Memory B cell (primary cell): Measurements from ENCODE around the gene GDF15.
"Not testable (repeated sequence)": the region's sequence is repeated elsewhere in the genome, so short reads cannot be mapped to it uniquely, and the experiment has no call there.

ENCODE experiments used
- ATAC-seq: fragments of 150-1000 bp; cut with Tn5 transposase; 2 replicates; pipeline ENCODE4 v1.10.0; 2021; ENCODE audit warnings: low read depth, mild to moderate bottlenecking, moderate library complexity
- DNase-seq, 2 donors: peaks; one replicate each; pipeline ENCODE4 v3.0.0; 2022; ENCODE audit warnings: low spot score in 2 of 2
- H3K27ac Mint-ChIP-seq: one replicate; pipeline ENCODE4 v1.8.0; 2022; ENCODE audit warnings: mild to moderate bottlenecking, moderate library complexity, mixed read lengths
- H3K27me3 Mint-ChIP-seq: one replicate; pipeline ENCODE4 v1.8.0; 2022; ENCODE audit warnings: mixed read lengths
- H3K36me3 Mint-ChIP-seq: one replicate; pipeline ENCODE4 v1.8.0; 2022; ENCODE audit warnings: mild to moderate bottlenecking, mixed read lengths
- H3K4me1 Mint-ChIP-seq: one replicate; pipeline ENCODE4 v1.8.0; 2022; ENCODE audit warnings: mixed read lengths
- H3K4me3 Mint-ChIP-seq: one replicate; pipeline ENCODE4 v1.8.0; 2022; ENCODE audit warnings: mild to moderate bottlenecking, moderate library complexity, mixed read lengths
- H3K9me3 Mint-ChIP-seq: one replicate; pipeline ENCODE4 v1.8.0; 2022; ENCODE audit warnings: mixed read lengths

Gene GDF15, protein sequence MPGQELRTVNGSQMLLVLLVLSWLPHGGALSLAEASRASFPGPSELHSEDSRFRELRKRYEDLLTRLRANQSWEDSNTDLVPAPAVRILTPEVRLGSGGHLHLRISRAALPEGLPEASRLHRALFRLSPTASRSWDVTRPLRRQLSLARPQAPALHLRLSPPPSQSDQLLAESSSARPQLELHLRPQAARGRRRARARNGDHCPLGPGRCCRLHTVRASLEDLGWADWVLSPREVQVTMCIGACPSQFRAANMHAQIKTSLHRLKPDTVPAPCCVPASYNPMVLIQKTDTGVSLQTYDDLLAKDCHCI

DNA sequence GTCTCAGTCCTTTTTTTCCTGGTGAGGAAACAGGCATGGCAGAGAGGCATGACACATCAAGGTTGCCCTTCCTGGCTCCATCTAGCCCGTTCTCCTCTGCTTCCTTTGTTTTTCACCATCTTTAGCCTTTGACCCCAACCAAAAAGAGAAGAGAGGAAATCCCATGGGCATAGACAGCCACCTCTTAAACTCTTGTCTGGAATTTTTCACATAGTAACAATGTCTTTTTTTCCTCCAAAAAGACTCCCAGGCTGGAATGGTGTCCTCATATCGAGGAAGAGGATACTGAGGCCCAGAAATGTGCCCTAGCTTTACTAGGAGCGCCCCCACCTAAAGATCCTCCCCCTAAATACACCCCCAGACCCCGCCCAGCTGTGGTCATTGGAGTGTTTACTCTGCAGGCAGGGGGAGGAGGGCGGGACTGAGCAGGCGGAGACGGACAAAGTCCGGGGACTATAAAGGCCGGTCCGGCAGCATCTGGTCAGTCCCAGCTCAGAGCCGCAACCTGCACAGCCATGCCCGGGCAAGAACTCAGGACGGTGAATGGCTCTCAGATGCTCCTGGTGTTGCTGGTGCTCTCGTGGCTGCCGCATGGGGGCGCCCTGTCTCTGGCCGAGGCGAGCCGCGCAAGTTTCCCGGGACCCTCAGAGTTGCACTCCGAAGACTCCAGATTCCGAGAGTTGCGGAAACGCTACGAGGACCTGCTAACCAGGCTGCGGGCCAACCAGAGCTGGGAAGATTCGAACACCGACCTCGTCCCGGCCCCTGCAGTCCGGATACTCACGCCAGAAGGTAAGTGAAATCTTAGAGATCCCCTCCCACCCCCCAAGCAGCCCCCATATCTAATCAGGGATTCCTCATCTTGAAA lies at the start of gene GDF15:
Gene GDF15, plus strand, starts transcription at position 484 of the 868 bp plus-strand sequence. Its CDS starts 32 bp downstream, at position 516.
- Mint-ChIP-seq H3K9me3 (no peaks in the 10 kb centered on the region), H3K36me3 (peaks cover 4% of the 10 kb centered on the region), H3K27ac (no peak within 1 kb of the TSS), H3K4me3 (no peak within 1 kb of the TSS), H3K27me3 (peaks cover 9% of the 10 kb centered on the region), H3K4me1 (peaks cover 2% of the 10 kb centered on the region)
- DNase-seq (peak; percentile 28 to 42), ATAC-seq (no peak)

DNA sequence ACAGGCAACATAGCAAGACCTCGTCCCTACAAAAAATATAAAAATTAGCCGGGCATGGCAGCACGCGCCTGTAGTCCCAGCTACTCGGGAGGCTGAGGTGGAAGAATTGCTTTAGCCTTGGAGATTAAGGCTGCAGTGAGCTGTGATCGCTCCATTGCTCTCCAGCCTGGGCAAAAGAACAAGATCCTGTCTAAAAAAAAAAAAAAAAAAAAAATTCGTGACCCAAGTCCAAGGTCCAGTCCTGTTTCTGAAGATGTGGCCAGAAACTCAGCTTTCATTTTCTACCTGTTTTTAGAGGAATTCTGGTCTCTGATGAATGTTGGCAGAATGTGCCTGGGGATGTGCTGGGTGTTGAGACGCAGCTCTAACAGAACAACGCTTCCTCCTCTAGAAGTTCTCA lies 47.4 kb upstream of the GDF15 start:
- ATAC-seq: no peak
- DNase-seq: no peak
- peaks cover 1% of the 10 kb centered on the region for H3K27me3 Mint-ChIP-seq
- peaks cover 7% of the 10 kb centered on the region for H3K4me1 Mint-ChIP-seq
- H3K27ac Mint-ChIP-seq: no peak overlapping the region
- H3K4me3 Mint-ChIP-seq: no peak overlapping the region
- peaks cover 2% of the 10 kb centered on the region for H3K36me3 Mint-ChIP-seq
- no peaks in the 10 kb centered on the region for H3K9me3 Mint-ChIP-seq

DNA sequence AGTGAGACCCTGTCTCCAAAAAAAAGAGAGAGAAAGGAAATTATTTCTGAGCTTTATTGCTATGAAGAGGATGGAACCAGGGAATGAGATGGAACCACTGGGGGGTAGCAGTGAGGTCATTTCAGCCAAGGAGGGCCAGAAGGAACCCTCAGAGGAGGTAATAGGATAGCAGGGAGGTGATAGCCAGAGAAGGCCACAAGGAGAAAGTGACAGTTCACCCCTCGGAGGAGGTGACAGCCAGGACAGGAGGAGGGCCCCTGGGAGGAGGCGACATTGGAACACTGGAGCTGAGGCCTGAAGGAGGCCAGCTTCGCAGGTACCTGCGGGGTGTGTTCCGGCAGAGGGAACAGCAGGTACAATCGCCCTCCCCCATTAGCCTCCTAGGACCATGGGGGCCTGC lies 46.2 kb upstream of the GDF15 start:
- peak; percentile 7 for ATAC-seq
- H3K36me3 Mint-ChIP-seq: peaks cover 4% of the 10 kb centered on the region

DNA sequence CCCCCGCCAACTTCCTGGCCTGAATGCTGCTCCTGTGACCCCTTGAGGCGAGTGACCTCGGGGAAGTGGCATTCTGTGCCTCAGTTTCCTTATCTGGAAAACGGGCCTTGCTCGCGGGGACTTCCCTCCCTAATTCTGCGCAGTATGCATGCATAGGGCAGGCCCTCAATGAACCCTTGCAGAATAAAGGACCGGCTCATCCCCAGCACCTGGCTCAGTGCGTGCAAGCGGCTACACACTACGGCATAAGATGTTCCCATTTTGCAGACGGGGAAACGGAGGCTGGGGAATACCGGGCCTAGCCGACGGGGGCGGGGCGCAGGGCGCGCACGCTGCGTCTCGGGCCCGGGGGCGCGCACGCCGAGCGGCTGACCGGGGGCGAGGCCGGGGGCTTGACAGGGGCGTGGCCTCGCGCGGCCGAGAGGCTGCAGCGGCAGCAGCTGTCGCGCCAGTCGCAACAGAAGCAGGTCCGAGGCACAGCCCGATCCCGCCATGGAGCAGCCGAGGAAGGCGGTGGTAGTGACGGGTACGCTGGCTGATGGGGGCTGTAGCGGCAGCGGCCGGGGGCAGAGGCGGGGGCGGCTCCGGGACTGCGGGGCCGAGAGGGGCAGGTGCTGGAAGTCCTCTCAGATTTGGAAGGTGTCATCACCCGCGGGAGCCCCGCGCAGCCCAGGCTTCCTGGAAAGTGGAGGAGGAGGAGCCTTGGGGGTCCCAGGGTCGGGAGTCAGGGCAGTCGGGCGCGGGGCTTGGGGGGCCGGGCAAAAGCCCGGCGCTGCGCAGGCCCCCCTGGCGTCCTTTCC lies 45.6 kb upstream of the GDF15 start, which contains the start of gene PGPEP1:
Gene PGPEP1, plus strand, starts transcription at position 409 of the 800 bp plus-strand sequence. Its CDS starts 84 bp downstream, at position 493.
- Mint-ChIP-seq H3K4me3 (peak within 1 kb of the TSS; percentile 88), H3K4me1 (peaks cover 7% of the 10 kb centered on the region), H3K27me3 (peaks cover 1% of the 10 kb centered on the region), H3K36me3 (peaks cover 6% of the 10 kb centered on the region), H3K9me3 (no peaks in the 10 kb centered on the region), H3K27ac (peak within 1 kb of the TSS; percentile 28)
- ATAC-seq: peak; percentile 76
- DNase-seq: peak; percentile 55 to 78

More for the DNA sequence above, 46.2 kb upstream of the GDF15 start:
- peaks cover 7% of the 10 kb centered on the region for H3K4me1 Mint-ChIP-seq
- peak overlapping the region; percentile 88 for H3K4me3 Mint-ChIP-seq
- peak overlapping the region; percentile 2 for H3K27ac Mint-ChIP-seq
- peaks cover 1% of the 10 kb centered on the region for H3K27me3 Mint-ChIP-seq
- no peak for DNase-seq
- H3K9me3 Mint-ChIP-seq: no peaks in the 10 kb centered on the region

DNA sequence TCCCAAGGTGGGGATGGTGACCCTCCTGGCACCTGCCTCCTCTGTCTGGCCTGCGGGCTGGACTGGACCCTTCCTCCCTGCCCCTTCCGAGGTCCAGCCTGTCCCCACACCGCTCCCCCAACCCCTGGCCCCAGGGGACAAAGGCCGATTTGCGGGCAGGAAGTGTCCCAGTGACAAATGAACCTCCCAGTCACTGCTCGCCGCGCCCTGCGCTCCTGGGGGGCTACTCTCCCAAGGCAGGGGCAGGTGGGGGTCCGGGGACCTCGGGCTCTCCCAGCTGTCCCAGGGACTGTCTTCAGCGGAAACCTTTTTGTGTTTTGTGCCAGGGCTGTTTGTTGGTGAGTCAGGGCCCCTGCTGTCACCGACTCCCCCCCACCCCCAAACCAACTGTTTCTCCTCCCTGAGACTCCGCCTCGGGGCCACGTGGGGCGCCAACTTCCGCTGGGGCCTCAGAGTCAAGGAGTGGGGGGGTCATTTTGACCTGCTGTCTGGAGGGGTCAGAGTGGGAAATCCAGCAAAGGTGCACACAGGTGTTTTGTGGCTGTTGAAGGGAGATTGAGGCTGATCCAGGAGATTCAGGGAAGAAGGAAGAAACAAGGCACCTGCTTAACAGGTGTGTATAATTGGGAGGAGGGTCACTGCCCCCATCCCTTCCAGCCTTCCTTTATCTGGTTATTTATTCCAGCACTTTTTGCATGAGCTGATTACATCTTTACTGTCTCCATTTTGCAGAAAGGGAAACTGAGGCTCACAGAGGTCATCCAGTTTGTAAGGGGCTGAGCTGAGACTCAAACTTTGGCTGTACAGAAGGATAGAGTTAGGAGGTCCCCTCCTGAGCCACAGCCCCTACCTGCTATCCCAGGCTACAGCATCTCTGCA lies 44.7 kb upstream of the GDF15 start:
- H3K4me1 Mint-ChIP-seq: peaks cover 7% of the 10 kb centered on the region
- peaks cover 8% of the 10 kb centered on the region for H3K36me3 Mint-ChIP-seq
- peaks cover 1% of the 10 kb centered on the region for H3K27me3 Mint-ChIP-seq
- H3K9me3 Mint-ChIP-seq: no peaks in the 10 kb centered on the region
- peak overlapping the region; percentile 88 for H3K4me3 Mint-ChIP-seq
- peak in 1 of 2 donors; percentile 37 for DNase-seq
- ATAC-seq: peak; percentile 64
- H3K27ac Mint-ChIP-seq: peak overlapping the region; percentile 10

DNA sequence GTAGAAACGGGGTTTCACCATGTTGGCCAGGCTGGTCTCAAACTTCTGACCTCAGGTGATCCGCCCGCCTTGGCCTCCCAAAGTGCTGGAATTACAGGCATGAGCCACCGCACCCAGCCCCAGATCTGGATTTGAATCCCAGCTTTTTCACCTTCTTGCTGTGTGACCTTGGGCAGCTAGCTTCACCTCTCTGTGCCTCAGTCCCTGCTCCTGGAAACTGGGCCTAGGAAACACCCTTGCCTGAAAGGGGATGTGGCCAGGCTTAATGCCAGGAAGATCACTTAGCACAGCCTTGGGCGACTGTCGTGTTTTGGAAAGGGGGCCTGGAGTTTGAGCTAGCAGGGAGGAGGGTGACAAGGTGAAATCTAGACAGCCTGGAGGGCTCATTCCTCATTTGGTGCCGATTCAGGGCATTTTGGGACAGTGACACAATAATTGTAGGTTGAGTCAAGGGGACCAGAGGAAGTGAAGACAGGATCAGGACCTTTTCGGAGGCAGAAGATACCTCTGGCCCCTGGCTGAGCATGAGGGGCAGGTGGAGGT lies 43.8 kb upstream of the GDF15 start:
- Mint-ChIP-seq H3K27ac (no peak overlapping the region), H3K4me3 (peak overlapping the region; percentile 14), H3K36me3 (peaks cover 13% of the 10 kb centered on the region), H3K9me3 (no peaks in the 10 kb centered on the region), H3K27me3 (peaks cover 1% of the 10 kb centered on the region), H3K4me1 (peaks cover 9% of the 10 kb centered on the region)
- DNase-seq: no peak
- ATAC-seq: no peak

DNA sequence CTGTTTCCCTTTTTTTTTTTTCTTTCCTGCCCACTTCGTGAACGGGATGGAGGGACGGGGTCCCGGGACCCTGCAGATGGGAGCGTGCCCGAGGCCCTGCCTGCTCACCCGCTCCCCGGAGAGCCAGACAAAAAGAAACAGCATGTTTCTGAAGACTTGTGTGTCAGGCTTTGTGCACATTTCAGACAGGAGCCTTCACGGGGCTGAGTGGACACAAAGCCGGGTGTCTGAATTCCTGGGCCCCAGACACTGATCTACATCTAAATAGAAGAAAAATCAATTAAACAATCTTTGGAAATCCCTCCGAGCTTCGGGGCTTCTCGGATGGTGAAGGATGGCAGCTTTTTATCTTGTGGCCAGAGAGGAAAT lies 41.4 kb upstream of the GDF15 start:
- ATAC-seq: no peak
- DNase-seq: no peak

DNA sequence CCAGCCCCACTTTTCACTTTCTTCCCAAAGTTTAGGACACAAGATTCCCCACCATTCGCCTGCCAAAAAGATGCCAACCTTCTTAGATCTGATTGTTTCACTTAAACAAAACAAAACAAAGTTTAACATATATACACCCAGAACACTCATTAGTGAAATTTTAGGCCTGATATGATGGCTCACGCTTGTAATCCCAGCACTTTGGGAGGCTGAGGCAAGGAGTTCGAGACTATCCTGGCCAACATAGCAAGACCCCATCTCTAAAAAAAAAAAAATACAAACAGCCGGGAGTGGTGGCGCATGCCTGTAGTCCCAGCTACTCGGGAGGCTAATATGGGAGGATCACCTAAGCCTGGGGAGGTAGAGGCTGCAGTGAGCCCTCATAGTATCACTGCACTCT lies 40.7 kb upstream of the GDF15 start:
- H3K4me1 Mint-ChIP-seq: peaks cover 9% of the 10 kb centered on the region
- no peak overlapping the region for H3K27ac Mint-ChIP-seq
- no peaks in the 10 kb centered on the region for H3K9me3 Mint-ChIP-seq
- DNase-seq: no peak
- no peaks in the 10 kb centered on the region for H3K27me3 Mint-ChIP-seq
- no peak for ATAC-seq
- peaks cover 21% of the 10 kb centered on the region for H3K36me3 Mint-ChIP-seq
- H3K4me3 Mint-ChIP-seq: no peak overlapping the region

More for the DNA sequence above, 41.4 kb upstream of the GDF15 start:
- H3K4me3 Mint-ChIP-seq: no peak overlapping the region
- peaks cover 11% of the 10 kb centered on the region for H3K4me1 Mint-ChIP-seq
- no peak overlapping the region for H3K27ac Mint-ChIP-seq
- H3K9me3 Mint-ChIP-seq: no peaks in the 10 kb centered on the region
- peaks cover 21% of the 10 kb centered on the region for H3K36me3 Mint-ChIP-seq
- no peaks in the 10 kb centered on the region for H3K27me3 Mint-ChIP-seq

DNA sequence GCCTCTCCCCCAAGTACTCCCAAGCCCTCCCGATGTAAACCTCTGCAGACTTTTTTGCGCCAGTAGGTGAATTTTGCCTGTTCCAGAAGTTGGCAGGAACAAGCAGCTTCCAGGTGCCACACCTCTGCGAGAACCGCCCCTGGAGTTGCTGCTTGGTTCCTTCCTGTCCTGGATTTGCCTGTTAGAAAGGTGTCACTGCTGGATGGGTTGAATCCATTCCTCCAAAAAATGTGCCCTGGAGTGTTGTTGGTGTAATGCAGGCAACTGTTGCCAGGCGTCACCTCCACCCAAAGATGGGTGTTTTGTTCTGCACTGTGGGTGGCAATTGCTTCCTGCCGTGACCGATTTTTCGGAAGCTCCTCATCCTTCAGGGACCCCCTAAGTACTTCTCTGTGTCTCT lies 39.9 kb upstream of the GDF15 start:
- H3K36me3 Mint-ChIP-seq: peaks cover 21% of the 10 kb centered on the region
- H3K9me3 Mint-ChIP-seq: no peaks in the 10 kb centered on the region
- DNase-seq: no peak
- peaks cover 9% of the 10 kb centered on the region for H3K4me1 Mint-ChIP-seq
- H3K4me3 Mint-ChIP-seq: no peak overlapping the region
- no peak for ATAC-seq
- H3K27me3 Mint-ChIP-seq: no peaks in the 10 kb centered on the region
- H3K27ac Mint-ChIP-seq: no peak overlapping the region

DNA sequence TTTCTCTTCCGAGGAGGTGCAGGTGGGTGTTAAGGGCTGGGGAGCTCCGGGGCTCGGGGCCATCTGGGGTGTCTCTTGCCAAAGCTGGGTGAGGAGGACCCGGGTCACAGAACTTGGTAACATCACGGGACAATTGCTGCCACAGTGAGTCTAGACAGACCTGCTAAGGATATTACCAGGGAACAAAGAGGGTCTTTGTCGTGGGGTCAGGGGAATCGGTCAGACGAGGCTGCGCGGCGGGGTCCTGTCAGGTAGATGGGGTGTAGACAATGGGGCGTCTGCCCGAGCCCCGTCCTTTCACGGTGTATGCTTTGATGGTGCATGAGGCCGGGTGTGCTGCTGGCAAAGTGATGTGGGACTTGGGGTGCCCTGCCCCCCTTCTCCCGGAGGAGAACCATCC lies 37.8 kb upstream of the GDF15 start:
- DNase-seq (no peak), ATAC-seq (no peak)
- Mint-ChIP-seq H3K27me3 (no peaks in the 10 kb centered on the region), H3K9me3 (no peaks in the 10 kb centered on the region), H3K4me3 (no peak overlapping the region), H3K4me1 (peaks cover 6% of the 10 kb centered on the region), H3K27ac (no peak overlapping the region), H3K36me3 (peaks cover 20% of the 10 kb centered on the region)

DNA sequence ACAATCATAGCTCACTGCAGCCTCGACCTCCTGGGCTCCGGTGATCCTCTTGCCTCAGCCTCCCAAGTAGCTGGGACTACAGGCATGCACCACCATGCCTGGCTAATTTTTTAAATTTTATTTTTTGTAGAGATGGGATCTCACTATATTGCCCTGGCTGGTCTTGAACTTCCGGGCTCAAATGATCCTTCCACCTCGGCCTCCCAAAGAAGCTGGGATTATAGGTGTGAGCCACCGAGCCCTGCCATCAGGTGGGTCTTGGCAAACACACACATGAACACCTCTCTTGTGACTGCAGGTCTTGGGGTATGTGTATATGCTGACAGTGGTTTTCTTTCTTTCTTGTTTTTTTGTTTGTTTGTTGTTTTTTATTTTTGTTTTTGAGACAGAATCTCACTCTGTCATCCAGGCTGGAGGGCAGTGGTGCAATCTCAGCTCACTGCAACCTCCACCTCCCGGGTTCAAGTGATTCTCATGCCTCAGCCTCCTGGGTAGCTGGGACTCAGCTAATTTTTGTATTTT lies 37.1 kb upstream of the GDF15 start:
- DNase-seq, ATAC-seq, H3K4me3 Mint-ChIP-seq, H3K27me3 Mint-ChIP-seq, H3K4me1 Mint-ChIP-seq, H3K9me3 Mint-ChIP-seq, H3K27ac Mint-ChIP-seq: not testable (repeated sequence)
- H3K36me3 Mint-ChIP-seq: peaks cover 23% of the 10 kb centered on the region

DNA sequence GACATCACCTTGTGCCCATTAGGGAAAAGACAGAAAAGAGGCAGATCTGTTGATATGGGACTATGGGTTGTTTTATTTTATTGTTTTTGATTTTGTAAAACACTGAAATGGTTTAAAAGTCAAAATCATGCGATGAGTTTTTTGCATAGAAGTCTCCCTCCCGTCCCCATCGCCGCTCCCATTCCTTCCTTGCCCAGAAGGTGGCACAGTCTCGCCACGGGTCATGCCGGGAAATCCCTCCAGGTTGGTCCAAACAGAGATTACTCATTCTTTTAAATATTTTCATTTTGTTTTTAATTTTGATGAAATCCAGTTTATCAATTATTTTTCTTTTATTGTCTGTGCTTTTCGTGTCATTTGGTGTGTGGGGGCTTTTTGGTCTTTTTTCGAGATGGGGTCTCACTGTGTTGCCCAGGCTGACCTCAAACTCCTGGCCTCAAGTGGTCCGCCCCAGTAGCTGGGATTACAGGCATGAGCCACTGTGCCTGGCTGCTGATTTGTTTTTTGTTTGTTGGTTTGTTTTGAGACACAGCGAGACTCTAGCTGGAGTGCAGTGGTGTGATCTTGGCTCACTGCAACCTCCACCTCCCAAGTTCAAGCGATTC lies 36.3 kb upstream of the GDF15 start:
- Mint-ChIP-seq H3K4me1 (peaks cover 6% of the 10 kb centered on the region), H3K9me3 (no peaks in the 10 kb centered on the region), H3K4me3 (no peak overlapping the region), H3K27ac (no peak overlapping the region), H3K36me3 (peaks cover 23% of the 10 kb centered on the region), H3K27me3 (no peaks in the 10 kb centered on the region)
- no peak for DNase-seq
- peak; percentile 42 for ATAC-seq
